Fibroblast of villous mesenchyme (primary cell): ENCODE data around the gene ACTL9. TPM values are rescaled to one million over a fixed set of nuclear protein-coding genes. Genes with fewer than 3 reads are reported as not detected.
A peak's percentile ranks its signal among the peaks of the same experiment; 100 is the strongest.

Source experiments
- DNase-seq: peaks from one replicate; pipeline ENCODE4 v3.0.0-alpha.2; 2010; ENCODE audit warnings: low read depth
- H3K4me3 ChIP-seq: 2 replicates; pipeline ENCODE4 v1.5.1; 2011; ENCODE audit warnings: low read depth, mild to moderate bottlenecking, low read length
- total RNA-seq: library from RNA; depleted of rRNA; stranded (reverse); fragments of >200 nt; gene quantifications from 2 replicates; pipeline ENCODE4 v1.2.3, GENCODE V29; 2012
- TF ChIP-seq, protein P1 (sequence below): IDR thresholded peaks from 2 replicates; pipeline ENCODE4 v1.5.1; 2012; ENCODE audit warnings: low read depth, mild to moderate bottlenecking, low read length; ENCODE audit not compliant: insufficient read depth

ACTL9 gene
- total RNA-seq, 1 donor: not detected

DNA sequence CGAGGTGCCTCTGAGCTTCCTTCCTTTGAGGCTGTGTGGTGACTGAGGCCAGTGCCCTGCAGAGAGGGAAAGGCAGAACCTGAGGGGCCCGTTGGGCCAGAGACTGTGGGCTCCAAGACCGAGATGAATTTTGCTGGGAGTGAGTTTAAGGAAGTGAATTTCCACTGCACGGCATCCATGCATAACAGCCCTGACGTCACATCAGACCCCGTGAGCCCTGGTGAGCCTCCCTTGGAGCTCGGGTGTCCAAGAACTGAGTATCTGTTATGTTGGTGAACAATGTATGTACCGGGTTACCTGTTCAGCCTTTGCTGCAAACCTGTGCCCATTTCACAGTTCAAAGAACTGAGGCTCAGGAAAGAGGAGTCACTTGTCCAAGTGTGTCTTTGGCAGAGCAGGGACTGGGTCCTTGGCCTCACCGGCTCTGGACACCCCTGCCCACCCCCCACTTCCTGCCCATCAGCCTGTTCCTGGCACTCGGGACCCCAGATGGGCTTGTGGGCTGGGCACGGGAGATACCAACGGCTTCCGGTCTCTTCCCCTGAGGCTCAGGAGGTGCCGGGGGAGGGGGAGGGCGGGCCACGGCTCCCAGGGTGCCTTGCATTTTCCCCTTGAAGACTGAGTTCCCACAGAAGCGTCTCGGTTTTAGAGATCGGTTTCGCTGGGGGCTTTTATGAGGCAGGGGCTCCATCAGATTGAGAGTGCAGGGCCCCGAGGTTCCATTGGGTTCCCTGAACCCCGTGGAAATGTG lies 34.5 kb downstream of the ACTL9 start:
- TF ChIP-seq, protein P1, sequence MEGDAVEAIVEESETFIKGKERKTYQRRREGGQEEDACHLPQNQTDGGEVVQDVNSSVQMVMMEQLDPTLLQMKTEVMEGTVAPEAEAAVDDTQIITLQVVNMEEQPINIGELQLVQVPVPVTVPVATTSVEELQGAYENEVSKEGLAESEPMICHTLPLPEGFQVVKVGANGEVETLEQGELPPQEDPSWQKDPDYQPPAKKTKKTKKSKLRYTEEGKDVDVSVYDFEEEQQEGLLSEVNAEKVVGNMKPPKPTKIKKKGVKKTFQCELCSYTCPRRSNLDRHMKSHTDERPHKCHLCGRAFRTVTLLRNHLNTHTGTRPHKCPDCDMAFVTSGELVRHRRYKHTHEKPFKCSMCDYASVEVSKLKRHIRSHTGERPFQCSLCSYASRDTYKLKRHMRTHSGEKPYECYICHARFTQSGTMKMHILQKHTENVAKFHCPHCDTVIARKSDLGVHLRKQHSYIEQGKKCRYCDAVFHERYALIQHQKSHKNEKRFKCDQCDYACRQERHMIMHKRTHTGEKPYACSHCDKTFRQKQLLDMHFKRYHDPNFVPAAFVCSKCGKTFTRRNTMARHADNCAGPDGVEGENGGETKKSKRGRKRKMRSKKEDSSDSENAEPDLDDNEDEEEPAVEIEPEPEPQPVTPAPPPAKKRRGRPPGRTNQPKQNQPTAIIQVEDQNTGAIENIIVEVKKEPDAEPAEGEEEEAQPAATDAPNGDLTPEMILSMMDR: no peak
- DNase-seq: no peak
- no peak overlapping the region for H3K4me3 ChIP-seq

DNA sequence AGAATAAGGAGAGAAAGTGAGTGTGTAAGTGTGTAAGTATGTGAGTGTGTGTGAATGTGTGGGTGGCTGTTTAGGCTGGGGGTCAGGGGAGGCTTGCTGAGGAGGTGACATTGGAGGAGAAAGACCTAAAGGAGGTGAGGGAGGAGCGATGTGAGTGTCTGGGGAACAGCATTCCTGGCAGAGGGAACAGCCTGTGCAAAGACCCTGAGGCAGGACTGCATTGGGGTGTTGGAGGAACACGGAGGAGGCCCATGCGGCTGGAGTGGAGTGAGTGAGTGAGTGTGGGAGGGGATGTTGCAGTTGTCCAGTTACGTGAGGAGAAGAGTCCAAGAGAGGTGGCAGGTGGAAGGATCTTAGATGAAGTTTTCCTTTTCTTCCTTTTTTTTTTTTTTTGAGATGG lies 36.3 kb downstream of the ACTL9 start:
- TF ChIP-seq, protein P1: no peak
- no peak overlapping the region for H3K4me3 ChIP-seq

DNA sequence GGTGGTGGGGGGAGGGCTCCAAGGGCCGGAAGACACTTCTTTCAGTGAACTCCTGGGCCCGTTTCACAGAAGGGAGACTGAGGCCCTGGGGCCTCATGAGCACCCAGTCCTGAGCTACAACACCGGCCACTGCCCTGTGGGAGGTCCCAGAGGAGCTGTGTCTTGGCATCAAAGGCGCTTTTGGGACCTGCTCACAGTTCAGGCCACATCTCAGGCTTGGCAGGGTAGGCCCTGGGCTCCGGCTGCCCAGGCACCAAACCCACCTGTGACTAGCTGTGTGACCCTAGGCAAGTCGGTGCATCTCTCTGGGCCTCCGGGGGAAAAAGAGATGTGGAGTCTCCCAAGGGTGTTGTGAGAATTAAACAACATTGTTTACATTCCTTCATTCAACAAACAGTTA lies 38.7 kb downstream of the ACTL9 start:
- DNase-seq: no peak
- TF ChIP-seq, protein P1: no peak
- H3K4me3 ChIP-seq: no peak overlapping the region

More for the DNA sequence above, 36.3 kb downstream of the ACTL9 start:
- no peak for DNase-seq

DNA sequence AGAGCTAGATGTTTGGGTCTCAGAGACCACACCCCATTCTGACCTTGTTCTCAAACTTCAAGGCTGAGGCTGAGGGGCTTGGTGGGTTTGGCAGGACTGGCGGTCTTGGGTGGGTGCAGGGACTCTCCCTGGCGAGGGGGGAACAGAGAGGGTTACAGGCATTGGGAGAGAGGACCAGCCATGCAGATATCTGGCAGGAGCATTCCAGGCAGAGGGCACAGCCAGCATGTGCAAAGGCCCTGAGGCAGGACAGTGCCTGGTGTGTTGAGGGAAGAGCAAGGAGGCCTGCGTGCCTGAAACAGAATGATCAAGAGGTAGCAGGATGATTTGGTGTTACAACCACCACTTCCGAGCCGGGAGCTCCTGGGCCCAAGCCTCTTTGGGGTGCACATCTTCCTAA lies 40.7 kb downstream of the ACTL9 start:
- DNase-seq: no peak
- TF ChIP-seq, protein P1: no peak
- H3K4me3 ChIP-seq: no peak overlapping the region

DNA sequence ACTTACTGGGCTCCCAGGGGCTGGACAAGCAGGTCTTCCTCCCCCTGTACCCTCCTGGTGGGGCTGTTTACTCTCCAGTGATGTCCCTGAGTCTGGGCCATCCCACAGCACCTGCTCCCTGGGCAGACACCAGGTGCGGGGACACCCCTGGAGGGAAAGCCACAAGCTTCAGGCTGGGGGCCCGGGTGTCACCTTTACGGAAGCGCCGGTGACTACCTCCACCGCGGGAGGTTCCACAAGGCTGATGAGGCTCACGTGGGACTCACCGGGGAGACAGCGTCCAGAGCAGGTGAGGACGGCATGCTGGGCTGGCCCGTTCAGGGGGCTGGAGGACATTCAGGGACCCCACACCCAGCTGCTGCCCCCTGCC lies 43.3 kb downstream of the ACTL9 start:
- TF ChIP-seq, protein P1: no peak

DNA sequence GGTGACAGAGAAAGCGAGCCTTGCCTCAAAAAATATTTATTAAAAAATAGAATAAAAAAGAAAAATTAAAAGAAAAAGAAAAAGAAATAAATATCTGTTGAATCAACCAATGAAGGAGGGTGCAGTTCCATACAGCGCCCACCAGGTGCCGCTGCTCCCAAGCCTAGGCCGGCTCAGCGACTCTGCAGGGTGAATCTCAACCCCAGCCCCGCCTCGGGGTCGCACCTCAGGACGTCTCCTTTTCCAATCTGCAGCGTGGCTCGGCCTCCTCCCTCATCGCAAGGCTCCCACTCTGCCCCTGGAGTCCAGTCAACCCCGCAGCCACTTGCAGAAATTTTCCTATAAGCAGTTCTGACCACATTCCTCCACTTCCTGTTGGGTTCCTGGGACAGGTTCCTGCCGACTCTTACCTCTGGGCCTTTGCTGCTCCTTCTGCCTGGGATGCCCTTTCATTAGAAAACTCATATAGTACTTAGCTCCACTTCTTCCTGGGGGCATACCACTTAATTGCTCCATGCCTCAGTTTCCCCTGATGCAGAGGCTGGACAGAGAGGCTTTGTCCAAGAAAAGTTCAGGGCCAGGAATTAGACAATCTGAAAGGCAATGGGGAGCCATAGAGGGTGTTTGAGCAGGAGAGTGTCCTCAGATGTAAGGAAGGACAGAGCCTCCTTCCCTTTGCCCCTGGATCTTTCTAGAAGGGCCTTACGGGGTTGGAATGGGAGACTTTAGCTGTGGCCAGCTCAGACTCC lies 43.8 kb downstream of the ACTL9 start:
- TF ChIP-seq, protein P1: peak; percentile 92
- H3K4me3 ChIP-seq: no peak overlapping the region
- peak; percentile 36 for DNase-seq

More for the DNA sequence above, 43.3 kb downstream of the ACTL9 start:
- H3K4me3 ChIP-seq: no peak overlapping the region
- DNase-seq: no peak
